Superior temporal gyrus (tissue), 1 donor: ENCODE measurements around the gene RNASEH1.
"Not testable (repeated sequence)": the region's sequence is repeated elsewhere in the genome, so short reads cannot be mapped to it uniquely, and the experiment has no call there.

Experiments
- DNase-seq: peaks from one replicate; pipeline ENCODE4 v3.0.0-alpha.2; 2016; ENCODE audit errors: extremely low spot score

Gene RNASEH1

DNA sequence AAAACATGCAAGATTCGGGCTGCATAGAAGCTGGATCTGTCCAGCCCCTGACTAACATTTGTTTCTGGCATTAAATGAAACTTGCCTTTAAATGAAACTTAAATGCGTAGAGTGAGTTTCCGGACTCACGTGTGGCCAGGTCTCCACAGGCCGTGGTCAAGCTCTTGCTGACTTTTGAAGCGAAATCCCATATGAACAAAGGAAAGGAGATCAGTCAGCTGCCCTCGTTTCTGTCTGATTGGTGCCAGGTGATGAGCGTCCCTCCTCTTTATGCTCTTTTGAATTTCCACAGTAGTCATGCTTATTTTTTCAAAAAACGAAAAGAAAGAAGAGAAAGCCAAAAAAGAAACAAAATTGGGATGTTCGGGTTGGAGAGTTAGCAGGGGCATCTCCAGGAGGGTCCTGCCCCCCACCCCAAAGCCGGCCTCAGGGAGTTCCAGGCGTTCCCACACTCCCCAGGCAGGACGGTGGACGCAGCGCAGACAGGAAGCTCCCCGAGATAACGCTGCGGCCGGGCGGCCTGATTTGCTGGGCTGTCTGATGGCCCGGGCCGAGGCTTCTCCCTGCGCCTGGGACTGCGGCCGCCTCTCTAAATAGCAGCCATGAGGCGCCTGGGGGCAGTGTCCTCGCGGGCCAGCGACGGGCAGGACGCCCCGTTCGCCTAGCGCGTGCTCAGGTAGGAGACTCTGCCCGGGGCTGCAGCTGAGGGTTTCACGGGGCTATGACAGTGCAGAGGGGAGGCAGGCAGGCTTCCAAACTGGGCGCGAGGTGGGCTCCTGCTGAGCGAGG, 36.6 kb upstream of the RNASEH1 start, which contains the start of gene COLEC11:
COLEC11 (plus strand) TSS at position 620 of the 789 bp plus-strand sequence. CDS start 9,229 bp downstream, outside the sequence.
- no peak for DNase-seq

DNA sequence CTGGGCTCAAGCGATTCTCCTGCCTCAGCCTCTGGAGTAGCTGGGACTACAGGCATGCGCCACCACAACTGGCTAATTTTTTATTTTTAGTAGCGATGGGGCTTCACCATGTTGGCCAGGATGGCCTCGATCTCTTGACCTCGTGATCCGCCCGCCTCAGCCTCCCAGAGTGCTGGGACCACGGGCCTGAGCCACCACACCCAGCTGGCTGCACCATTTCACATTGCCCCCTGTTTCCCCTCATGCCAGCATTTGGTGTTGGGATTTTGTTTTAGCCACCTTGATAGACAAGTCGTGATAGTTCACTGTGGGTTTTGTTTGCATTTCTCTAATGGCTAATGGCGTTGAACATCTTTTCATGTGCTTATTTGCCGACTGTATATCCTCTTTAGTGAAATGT, 31.0 kb upstream of the RNASEH1 start:
- DNase-seq, result no peak

DNA sequence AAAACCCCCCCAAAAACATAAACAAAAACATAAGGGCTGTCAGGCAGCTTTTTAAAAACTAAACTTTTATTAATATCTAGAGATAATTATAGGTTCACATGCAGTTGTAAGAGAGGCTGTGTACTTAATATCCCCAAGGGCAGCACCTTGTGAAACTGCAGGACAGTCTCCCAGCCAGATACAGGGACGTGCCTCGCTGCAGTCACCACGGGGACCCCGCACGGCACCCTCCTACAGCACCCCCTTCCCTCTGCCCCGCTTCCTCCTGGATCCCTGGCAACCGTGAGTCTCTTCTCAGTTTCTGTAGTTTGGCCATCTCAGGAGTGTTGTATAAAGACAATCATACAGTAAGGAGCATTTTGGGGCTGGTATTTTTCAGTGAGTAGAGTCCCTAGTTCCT, 30.0 kb upstream of the RNASEH1 start:
- no peak for DNase-seq

DNA sequence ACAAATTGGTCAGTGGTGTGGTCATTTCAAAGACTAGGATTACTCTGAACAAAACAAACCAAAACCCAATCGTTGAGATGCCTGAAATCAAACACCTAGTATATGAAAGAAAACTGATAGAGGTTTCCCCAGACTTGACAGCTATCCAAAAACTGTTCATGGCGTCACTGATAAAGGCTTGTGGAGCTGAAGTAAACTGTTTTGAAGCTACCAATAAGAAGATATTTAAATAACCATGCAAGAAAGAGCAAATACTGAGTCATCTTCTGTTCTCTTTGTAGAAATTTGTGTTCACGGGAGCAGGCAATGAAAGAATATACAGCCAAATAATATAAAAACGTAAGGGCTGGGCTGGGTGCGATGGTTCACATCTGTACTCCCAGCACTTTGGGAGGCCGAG, 29.3 kb upstream of the RNASEH1 start:
- no peak for DNase-seq

DNA sequence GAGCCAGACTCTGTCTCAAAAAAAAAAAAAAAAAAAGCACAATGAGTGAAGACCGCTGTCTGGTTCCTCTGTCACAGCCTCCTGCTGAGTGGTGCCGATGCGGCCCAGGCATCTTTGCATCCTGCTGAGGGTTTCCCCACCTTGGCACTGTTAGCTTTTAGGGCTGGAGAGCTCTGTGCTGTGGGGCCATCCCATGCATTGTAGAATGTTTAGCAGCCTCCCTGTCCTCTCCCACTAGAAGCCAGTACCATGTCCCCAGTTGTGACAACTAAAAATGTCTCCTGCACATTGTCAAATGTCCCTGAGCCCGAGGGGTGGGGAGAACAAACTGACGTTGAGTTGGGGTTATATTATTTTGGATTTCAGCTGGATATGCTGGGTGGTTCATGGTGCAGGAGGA, 28.9 kb upstream of the RNASEH1 start:
- DNase-seq, result no peak

DNA sequence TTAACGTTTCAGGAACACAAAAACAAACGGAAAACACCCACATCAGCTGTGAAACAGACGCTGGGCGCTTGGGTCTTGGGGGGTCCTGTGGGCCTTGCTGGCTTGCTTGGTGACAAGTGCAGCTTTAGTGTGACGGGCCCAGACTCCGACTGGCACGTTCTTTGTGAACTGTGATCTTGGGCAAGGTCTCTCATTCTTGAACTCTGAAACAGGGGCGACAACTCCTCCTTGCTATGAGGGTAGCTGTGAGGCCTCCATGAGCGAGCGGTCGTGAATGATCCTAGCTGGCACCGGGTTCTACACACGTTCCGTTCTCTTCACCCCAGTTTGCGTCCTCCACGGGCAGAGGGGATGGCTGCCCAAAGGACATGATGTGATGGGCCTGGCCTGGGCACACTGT, 28.1 kb upstream of the RNASEH1 start:
- no peak for DNase-seq

DNA sequence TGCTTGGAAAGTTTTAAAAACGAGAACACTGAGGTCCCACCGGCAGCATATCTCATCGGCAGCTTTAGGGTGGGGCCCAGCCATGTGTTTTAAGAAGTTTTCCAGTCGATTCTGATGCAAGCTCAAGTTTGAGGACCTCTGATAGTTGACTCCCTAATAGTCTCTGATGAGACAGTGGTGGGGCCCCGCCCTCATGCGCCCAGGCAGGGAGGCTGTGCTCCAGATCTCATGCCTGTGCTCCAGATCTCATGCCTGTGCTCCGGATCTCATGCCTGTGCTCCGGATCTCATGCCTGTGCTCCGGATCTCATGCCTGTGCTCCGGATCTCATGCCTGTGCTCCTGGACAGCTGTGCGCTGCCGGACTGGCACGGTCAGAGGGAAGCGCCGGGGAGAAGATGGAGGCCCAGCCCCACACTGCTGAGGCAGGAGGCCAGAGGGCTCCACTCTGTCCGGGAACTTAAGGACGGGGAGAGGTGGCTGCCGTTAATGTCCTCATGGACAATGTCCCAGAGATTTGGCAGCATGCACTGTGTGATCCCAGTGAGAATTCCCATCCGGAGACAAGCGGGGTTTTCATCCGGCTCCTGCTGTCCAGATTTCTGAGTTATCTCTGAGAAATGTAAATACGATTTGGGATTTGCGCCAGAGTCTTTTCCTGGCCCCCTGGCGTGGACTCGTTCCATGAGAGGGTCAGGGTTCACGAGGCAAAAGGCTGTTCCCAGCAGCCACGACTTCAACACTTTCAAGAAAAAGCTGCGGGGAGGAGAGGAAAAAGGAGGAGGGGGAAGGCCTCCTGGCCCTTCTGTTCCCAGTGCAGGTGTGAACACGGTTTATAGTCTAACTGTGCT, 27.4 kb upstream of the RNASEH1 start:
- no peak for DNase-seq

DNA sequence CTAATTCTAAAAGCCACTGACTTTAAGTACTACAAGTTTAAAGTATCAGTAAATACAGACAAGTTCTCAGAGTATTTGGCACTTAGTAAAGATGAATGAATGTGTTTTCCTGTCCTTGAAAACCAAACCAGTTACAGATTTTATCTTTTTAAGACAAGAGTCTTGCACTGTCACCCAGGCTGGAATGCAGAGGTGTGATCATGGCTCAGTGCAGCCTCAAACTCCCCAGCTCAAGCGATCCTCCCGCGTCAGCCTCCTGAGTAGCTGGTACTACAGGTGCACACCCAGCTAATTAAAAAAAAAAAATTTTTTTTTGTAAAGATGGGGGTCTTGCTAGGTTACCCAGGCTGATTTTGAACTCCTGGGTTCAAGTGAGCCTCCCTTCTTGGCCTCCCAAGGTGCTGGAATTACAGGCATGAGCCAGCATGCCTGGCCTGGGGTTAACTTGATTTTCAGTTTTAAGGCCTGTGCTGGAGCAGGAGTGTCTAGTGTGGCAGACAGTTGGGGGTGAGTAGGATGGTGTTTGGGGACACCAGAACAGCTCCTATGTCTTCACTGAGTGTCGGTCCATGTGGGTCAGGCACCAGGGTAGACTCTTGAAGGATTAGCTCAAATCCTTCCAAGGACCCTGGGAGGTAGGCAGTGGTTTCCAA, 26.6 kb upstream of the RNASEH1 start:
- no peak for DNase-seq

DNA sequence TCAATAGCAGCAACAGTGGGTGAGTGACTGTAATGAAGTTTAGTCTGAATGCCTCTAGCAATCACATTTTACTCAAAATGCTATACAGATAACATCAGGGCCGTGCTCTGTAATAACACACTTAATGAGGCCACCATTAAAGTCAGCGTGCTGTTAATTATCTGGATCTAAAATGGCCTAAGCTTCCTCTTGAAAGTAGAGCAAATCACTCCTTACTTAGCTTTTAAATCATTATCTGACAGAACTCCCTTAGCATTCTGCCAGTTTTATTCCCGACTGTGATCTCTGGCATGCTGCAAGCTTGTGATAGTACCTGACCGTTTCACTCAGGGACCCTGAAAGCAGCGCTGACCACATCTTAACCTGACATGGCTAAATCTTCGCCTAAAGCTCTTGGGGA, 25.9 kb upstream of the RNASEH1 start:
- no peak for DNase-seq

DNA sequence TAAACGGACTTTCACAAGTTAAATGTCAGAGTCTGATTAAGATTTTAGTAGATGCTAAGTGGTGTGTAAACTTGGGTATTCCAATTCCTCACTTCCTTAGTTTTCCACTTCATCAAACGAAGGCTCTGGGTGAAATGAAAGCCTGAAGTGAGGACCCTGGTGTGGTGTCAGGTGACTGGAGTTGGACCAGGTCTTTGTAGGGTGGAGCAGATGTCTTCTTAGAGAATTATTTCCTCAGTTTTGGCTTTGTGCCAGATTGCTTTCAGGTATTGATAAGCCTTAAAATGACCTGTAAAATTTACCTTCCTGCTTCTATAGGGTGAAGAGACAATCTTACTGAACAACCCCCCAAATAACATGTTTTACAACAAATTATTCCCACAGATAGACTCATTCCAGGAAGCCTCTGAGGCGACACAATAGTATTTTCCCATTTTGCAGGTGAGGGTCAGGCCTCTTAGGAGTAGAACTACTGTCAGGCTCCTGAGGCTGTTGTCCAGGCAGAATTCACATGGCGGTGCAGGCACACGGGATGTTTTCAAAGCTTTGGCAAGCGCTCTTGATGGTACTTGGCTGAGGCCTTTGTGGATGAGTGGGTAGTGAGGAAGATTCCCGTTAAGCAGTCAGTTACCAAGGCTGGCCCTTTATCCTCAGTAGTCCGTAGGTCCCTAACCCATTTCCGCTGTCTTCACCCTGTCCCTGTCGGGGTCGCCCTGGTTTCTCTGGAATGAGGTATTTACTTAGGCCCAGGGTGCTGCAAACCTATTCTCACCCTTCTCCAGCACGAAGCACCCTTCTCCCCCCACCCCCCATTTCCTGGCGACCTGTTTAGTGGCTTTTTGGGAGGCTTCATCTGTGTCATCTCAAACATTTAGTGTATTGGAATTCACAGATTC, 23.5 kb upstream of the RNASEH1 start:
- no peak for DNase-seq

DNA sequence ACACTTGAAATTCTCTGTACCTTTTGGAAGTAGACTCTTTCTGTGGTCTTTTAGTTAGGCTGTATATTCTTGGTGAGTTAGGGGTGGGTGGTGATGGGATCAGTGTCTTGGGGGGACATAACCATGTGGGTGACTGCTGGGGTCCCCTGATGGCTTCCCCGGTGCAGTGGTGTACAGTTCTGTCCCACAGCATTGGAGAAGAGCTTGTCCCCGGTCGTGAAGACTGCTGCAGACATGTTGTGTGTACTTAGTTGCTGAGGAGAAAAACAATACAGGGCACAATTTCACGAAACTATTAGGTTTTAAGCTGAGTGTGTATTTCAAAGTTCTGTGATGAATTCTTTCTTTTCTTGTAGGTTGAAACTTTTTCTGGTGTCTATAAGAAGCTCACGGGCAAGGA, 22.3 kb upstream of the RNASEH1 start:
- DNase-seq, result no peak

DNA sequence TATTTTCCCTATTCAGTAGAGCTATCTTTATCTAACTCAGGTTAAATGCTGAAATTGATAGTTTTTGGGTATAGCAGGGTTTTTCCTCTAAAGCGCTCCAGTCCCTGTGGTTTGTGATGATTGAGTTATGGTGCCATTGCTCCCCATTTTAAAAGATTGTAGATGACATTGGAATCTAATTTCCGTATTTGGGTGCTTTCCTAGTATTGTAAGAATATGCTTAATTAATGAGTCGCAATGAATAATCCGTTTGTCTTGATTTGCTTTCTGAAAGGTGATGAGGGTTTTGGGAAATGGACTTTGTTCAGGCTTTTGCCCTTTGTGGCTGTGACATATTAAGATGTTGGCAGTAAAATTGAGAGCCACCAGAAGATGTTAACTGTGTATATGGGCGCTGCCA, 20.9 kb upstream of the RNASEH1 start:
- no peak for DNase-seq

DNA sequence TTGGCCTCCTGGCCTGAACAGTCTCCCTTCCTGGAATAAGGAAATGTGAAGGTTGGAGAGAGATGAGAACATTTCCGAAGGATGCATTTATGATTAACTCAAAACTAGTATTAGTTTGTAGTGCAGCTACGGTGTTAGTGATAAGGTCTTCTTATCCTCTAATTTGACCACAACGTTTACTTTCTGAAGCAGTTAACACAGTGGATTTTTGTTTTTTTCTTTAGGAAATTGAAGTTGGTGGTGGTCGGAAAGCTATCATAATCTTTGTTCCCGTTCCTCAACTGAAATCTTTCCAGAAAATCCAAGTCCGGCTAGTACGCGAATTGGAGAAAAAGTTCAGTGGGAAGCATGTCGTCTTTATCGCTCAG, 18.1 kb upstream of the RNASEH1 start:
- not testable (repeated sequence) for DNase-seq

DNA sequence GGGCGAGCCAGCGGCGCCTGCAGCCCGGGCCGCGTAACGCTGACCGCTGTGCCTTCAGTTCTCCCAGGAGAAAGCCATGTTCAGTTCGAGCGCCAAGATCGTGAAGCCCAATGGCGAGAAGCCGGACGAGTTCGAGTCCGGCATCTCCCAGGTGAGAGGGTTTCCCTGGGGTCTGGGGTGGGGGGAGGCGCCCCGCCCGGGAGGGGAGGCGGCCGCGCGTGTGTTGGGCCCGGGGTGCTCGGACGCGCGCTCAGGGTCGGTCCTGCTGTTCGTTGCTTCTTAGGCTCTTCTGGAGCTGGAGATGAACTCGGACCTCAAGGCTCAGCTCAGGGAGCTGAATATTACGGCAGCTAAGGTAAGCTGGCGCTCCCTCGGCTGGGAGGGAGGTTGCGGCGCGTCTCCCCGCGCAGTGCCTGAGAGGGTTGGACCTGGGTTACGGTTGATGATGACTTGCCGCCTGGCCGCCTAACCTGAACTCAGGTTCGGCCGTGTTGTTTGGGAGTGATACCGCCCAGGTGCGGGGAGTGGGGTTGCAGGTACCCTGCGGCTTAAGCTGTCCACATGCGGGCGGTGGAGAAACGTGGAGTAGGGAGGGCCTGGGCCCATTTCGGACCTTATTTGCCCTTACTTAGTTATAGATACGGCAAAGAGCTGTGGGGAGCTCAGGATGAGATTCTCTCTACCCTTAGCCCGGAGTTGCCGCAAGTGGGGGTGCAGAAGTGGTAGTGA, 17.6 kb upstream of the RNASEH1 start:
- no peak for DNase-seq

DNA sequence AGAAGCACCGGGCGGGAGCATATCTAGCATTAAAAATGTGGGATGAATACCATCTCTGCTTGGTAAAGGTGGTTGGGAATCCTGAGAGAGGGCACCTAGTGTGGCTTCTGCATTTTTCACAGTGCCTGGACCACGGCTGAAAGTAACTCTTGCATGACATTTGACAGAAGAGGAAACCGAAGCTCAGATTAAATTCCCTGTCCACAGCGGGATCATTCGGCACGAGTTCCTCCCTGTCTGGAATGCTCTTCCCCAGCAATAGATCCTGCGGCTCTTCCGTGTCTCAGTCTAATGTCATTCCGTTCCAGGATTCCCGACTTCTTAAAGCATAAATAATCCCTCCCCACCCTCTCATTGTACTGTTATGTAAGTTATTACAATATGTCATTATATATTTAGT, 16.0 kb upstream of the RNASEH1 start:
- DNase-seq, result no peak

DNA sequence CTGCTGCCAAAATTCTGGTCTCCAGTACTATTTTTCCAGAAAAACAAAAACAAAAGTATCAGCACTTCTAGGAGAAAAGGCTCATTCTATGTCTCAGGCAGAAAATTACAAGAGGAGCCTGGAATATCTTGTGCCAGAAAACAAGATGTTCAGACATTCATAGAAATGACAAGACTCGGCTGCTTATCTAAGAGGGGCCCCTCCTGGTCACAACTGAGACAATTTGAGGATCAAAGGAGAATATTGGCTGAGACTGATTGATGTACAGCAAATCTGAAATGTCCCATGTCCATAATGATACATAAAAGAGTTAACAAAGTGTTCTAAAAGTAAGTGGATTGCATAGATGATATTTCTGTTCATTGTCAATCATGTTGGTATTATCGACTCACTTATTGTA, 14.5 kb upstream of the RNASEH1 start:
- no peak for DNase-seq

DNA sequence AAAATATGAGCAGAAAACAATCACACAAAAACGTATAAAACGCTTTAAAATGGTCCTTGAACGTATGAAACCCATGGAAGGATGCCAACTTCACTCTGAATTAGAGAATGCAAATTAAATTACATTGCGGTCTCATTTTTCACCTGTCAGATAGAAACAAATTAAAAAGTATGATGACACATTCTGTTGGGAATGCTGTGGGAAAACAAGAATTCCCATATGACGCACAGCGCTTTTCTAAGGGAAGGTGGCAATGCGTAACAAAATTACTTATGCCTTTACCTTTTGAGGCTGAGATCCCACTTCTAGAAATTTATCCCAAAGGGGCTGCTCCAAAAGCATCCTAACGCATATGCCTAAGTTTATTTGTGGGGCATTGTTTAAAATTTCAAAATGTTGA, 13.2 kb upstream of the RNASEH1 start:
- no peak for DNase-seq

DNA sequence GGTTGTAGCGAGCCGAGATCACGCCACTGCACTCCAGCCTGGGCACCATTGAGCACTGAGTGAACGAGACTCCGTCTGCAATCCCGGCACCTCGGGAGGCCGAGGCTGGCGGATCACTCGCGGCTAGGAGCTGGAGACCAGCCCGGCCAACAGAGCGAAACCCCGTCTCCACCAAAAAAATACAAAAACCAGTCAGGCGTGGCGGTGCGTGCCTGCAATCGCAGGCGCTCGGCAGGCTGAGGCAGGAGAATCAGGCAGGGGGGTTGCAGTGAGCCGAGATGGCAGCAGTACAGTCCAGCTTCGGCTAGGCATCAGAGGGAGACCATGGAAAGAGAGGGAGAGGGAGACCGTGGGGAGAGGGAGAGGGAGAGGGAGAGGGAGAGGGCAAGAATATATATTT, 11.5 kb upstream of the RNASEH1 start:
- not testable (repeated sequence) for DNase-seq

DNA sequence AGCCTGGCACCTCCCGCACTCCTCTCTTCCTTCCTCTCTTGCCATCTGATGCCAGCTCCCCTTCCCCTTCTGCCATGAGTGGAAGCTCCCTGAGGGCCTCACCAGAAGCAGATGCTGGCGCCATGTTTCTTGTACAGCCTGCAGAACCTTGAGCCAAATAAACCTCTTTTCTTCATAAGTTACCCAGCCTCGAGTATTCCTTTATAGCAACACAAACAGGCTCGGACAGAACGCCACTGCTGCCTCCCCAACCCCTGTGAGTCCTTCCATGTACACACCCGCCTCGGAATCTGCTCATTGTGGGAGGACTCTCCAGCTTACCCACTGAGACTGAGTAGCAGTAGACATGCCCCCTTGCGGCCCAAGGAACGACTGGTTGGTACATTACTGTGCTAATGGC, 8.7 kb upstream of the RNASEH1 start:
- no peak for DNase-seq

DNA sequence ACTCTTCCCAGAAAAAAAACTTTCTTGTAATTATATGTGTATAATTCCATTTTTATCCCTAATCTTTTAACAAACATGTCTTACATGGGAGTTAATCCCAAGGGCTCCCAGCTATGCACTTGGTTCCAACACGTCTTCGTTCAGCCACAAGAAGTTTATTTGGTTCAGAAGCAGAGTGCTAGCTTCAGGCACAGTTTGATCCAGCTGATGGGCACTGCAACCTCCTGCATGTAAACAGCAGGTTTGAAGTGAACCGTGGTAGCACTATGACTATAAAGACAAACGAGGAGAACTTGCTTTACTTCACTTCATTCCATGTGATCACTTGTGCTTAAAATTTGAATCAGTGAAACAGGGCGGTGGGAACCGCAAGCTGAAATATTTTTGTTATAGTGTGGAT, 7.0 kb upstream of the RNASEH1 start:
- no peak for DNase-seq

DNA sequence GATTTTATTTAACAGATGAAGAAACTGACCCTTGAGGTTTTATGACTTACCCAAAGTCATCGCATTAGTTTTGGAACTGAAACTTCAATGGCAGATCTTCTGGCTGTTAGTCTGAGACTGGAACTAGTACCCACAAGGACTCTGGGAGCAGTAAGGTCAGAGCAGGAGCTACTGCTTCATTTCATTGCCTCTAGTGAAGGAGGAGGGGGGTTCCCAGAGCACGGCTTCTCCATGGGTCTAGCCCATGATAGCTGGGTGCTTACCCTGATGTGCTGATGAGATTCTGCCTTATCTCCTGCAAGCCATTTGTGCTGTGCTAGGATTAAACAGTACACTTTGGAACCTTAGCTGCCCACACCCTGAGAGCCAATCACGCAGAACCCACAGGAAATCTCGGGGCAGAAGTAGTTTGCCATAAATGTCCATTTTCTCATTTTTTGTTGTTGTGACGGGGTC, 5.4 kb upstream of the RNASEH1 start:
- DNase-seq, result no peak
